GM06990 (cell line): ENCODE results near the gene PLEKHA1.

ENCODE experiments used
- DNase-seq: peaks from one replicate; pipeline ENCODE4 v3.0.0-alpha.2; 2011; ENCODE audit not compliant: insufficient read length; ENCODE audit errors: extremely low read depth
- H3K27me3 ChIP-seq: replicated peaks from 2 replicates; pipeline ENCODE4 v1.6.0; 2011; ENCODE audit warnings: low read length; ENCODE audit not compliant: control insufficient read depth, insufficient read depth
- H3K36me3 ChIP-seq: 2 replicates; pipeline ENCODE4 v1.5.1; 2011; ENCODE audit warnings: low read length; ENCODE audit not compliant: control insufficient read depth, insufficient read depth
- H3K4me3 ChIP-seq: replicated peaks from 2 replicates; pipeline ENCODE4 v1.5.1; 2011; ENCODE audit warnings: low read depth, mild to moderate bottlenecking, control low read depth, low read length
- CTCF ChIP-seq: IDR thresholded peaks from 2 replicates; pipeline ENCODE4 v1.5.1; 2011; ENCODE audit warnings: low read length, control low read depth, mild to moderate bottlenecking, inconsistent platforms; ENCODE audit not compliant: insufficient read depth, poor library complexity, severe bottlenecking

The PLEKHA1 gene

DNA sequence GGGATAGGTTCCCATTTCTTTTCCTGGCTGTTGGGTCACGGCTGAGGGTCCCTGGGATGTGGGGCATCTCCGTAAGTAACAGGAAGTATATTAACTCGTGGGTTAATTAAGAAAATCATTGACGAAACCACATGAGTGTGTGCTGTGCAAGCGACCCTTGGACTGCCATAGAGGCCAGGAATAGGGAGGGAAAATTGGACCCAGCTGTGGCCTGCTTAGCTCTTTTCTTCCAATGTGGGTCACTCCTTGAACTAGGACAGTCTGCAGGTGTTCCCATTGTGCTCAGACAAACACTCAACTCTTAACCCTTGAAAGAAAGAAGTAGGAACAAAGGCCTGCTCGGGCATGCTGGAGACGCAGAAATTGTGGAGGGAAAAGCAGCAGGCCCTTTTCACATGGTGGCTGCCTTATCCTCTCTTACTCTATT, 25.6 kb upstream of the PLEKHA1 start:
- no peak for DNase-seq
- Histone ChIP-seq H3K27me3 (no peaks in the 10 kb centered on the region; the same call in none of the 2 replicates), H3K4me3 (no peak overlapping the region), H3K36me3 (no peaks in the 10 kb centered on the region)
- TF ChIP-seq CTCF = no peak

GRCh38 chr10:122349758-122350369, 24.6 kb upstream of the PLEKHA1 start:
- TF ChIP-seq CTCF = no peak
- no peak for DNase-seq
- H3K4me3 ChIP-seq = no peak overlapping the region
- no peaks in the 10 kb centered on the region for H3K36me3 ChIP-seq
- H3K27me3 ChIP-seq = no peaks in the 10 kb centered on the region; the same call in none of the 2 replicates

- no peak for TF ChIP-seq CTCF
- no peak for DNase-seq
- no peak overlapping the region for H3K4me3 ChIP-seq
- no peaks in the 10 kb centered on the region for H3K36me3 ChIP-seq
- no peaks in the 10 kb centered on the region; the same call in none of the 2 replicates for H3K27me3 ChIP-seq
Measured at GRCh38 chr10:122350893-122351292, 23.6 kb upstream of the PLEKHA1 start.

DNA sequence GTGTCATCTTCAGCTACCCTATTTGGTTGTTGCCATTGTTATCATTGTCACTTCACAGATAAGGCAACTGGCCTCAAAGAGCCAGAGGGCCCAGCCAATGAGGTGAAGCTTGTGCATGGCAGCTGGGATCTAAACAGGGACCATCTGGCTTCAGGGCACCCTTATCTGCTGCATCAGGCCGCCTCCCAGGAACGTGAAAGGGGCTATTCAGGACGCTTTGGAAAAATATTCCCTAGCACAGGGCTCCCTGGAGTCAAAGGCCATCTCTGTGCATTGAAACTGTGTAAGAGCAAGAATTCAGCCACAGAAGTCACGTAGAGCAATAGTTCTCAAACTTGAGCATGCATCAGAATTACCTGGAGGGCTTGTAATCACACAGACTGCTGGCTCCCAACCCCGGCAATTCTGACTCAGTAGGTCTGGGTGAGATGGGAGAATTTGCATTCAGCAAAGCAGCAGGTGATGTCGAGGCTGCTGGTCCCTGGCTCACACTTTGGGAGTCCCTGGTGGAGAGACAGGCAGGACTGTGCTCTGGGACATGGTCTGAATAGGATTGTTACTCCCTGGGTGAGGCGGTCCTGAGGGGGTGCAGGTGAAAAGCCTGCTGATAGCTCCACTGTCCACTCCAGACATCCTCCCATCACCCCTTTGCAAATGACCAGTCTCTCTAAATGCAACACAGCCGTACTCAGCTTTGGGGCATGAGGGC, 21.5 kb upstream of the PLEKHA1 start:
- Histone ChIP-seq H3K36me3 (no peaks in the 10 kb centered on the region), H3K27me3 (no peaks in the 10 kb centered on the region; the same call in none of the 2 replicates), H3K4me3 (no peak overlapping the region)
- TF ChIP-seq CTCF = no peak
- no peak for DNase-seq

- H3K36me3 ChIP-seq = no peaks in the 10 kb centered on the region
- H3K27me3 ChIP-seq = no peaks in the 10 kb centered on the region; the same call in none of the 2 replicates
- no peak for TF ChIP-seq CTCF
- no peak overlapping the region for H3K4me3 ChIP-seq
- no peak for DNase-seq
Measured at GRCh38 chr10:122354383-122354782, 20.1 kb upstream of the PLEKHA1 start.
